ENCODE measurements around the gene P2RX5.

P2RX5 gene

GRCh38 chr17:3656353-3656752, 39.6 kb downstream of the P2RX5 start:
- DNase-seq = no peak

GRCh38 chr17:3655766-3656165, 40.2 kb downstream of the P2RX5 start:
- DNase-seq = no peak

GRCh38 chr17:3647769-3648555, 48.0 kb downstream of the P2RX5 start:
- no peak for DNase-seq

- no peak for DNase-seq
Measured at GRCh38 chr17:3647251-3647650, 48.7 kb downstream of the P2RX5 start.

GRCh38 chr17:3645310-3645709, 50.6 kb downstream of the P2RX5 start:
- no peak for DNase-seq

GRCh38 chr17:3643889-3644349, 52.0 kb downstream of the P2RX5 start:
- no peak for DNase-seq

DNA sequence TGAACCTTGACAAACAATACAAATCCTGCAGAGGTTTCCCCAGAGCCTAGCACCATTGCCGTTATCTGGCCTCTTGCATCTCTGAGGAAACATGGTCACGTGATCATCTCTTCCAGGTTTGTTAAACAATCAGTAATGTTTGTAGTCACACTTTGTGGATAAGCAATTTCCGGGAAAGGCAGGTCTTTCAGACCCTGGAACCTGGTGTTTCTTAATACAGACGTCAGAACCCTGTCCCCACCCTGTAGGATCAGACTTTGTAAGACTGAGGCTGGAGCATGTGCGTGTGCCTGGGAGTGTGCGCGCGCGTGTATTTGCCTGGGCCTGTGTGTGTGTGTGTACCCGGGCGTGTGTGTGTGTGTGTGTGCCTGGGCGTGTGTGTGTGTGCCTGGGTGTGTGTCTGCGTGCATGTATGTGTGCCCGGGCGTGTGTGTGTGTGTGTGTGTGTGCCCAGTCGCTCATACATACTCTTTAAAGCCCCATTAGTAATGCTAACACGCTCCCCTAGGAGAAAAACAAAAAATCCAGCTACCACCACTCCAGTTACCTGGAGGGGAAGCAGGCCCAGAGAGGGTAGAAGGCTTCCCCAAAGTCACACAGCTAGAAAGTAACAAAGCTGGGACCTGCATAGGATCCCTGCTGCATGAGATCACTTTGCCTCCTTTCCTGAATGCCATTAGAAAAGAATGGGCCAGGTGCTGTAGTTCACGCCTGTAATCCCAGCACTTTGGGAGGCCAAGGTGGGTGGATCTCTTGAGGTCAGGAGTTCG, 54.1 kb downstream of the P2RX5 start:
- DNase-seq = no peak

DNA sequence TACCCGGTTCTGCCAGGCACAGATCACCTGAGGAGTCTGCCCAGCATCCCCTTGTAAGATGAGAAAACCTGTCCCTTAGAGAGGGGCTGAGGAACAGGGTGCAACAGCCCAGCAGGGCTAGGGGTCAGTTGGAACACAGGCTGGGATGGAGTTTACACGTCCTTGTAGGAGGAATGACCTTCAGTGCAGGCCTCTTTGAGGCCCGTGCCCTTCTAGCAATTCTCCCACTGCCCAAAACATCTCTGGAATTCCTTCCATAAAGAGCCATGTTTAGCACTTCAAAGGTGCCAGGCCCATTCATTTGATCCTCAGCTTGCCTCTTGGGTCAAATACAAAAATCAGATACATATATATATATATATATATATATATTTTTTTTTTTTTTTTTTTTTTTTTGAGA, 54.9 kb downstream of the P2RX5 start:
- no peak for DNase-seq

- DNase-seq = no peak
Measured at GRCh38 chr17:3639981-3640596, 55.9 kb downstream of the P2RX5 start.

DNA sequence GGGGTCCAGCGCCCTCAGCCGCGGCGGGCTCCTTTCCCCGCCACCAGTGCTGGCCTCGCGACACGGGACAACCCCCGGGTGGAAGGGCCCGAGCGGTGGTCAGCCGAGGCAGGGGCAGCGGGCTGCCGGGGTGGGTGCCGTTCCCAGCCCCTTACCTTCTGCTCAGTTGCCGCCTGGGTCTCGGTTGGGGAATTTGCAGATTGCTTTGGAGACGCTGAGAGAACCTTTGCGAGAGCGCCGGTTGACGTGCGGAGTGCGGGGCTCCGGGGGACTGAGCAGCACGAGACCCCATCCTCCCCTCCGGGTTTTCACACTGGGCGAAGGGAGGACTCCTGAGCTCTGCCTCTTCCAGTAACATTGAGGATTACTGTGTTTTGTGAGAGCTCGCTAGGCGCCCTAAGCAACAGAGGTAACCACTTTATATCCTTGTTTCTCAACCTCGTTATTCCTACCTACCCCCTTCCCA, 59.0 kb downstream of the P2RX5 start:
- no peak for DNase-seq

DNA sequence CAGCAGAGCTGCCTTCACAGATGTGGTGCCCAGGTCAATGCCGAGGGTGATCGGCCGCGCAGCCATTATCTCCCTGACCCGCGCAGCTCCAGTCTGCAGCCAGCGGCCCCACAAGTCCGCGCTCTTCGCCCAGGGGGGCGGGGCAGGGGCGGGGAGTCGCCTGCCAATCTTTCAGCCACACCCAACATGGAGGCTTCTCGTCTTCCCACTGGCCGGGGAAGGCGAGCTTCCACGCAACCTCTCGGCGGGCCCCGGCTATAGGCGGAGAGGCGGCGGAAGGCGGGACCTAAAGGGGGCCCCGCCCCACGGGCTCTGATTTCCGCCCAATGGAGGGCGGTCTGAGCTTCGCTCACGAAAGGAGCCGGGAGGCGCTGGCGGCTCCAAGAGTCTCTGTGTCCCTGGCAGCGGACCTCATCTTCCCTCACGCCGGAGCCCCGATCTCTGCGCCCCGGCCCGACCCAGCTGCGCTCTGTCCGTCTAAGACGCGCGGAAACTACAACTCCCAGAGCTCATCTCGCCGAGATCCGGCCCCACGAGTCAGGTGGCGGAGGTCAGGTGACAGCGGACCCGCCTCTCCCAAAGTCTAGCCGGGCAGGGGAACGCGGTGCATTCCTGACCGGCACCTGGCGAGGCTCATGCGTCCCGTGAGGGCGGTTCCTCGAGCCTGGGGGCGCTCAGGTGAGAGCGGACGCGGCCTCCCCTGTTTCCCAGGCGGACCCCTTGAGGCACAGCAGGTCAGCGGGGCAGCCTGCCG, 59.6 kb downstream of the P2RX5 start, which contains the start of the genes CTNS and SHPK:
Gene CTNS (plus strand): TSS at position 607 of the 754 bp plus-strand sequence. CDS start 3,447 bp downstream, outside the sequence.
Gene SHPK (minus strand): TSS at position 97 of the 754 bp plus-strand sequence. CDS start 31 bp downstream, at position 66.
- DNase-seq = peak; percentile 29

DNA sequence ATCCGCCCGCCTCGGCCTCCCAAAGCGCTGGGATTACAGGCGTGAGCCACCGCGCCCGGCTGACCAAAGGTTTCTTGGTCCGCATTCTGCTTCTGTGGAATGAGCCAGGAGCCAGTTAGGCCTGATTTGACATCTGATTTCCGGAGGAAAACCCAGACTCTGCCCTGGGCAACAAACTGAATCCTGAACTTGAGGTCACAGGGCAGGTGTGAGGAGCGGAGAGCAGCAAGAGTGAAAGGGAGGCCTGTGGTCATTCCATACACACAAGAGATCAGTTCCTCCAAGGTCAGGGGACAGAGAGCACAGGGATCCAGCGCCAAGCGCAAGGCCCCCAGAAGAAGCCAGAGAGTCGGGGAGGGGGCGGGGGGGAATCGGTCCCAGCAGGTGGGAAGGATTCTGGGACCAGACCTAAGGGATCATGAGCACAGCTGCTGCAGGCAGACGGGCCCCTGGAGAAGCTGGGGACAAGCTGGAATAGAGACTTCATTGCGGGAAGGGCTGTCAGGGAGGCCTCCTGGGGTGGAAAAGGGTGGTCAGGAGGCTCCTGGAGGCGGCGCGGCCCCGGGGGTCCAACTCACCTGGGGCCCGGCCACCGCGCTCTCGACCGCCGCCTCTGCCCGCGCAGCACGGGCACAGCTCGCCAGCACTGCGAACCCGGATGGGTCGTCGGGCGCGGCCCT, 60.3 kb downstream of the P2RX5 start:
- no peak for DNase-seq

DNA sequence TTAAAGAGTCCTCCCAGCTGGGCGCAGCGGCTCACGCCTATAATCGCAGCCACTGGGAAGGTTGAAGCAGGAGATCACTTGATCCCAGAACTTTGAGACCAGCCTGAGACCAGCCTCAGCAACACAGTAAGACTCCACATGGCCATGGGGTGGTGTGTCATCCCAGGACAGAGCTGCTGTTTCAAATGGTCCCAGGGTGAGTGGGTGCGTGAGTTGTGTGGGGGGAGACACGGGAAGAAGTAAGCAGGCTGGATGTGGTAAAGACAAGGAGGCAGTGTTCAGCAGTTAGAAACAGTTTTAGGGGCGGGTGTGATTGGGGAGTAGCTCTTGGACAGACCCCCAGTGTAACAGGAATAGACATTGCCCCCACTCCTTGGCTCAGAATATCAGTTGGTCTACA, 63.7 kb downstream of the P2RX5 start:
- DNase-seq = no peak

DNA sequence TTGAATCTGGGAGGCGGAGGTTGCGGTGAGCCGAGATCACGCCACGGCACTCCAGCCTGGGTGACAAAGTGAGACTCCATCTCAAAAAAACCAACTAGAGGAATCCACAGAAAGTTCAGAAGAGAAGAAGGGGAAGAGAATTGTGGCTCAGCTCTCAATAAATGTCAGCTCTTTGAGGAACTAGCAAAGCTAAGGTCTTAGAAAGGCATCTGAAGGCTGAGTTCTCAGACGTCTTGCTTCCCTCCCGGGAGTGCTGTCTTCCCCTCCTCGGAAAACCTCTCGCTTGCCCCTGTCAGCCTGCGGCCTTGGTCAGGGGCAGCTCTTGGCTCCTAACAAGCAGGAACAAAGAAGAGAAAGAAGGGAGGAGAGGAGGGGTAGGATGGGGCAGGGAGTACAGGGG, 65.2 kb downstream of the P2RX5 start:
- no peak for DNase-seq

DNA sequence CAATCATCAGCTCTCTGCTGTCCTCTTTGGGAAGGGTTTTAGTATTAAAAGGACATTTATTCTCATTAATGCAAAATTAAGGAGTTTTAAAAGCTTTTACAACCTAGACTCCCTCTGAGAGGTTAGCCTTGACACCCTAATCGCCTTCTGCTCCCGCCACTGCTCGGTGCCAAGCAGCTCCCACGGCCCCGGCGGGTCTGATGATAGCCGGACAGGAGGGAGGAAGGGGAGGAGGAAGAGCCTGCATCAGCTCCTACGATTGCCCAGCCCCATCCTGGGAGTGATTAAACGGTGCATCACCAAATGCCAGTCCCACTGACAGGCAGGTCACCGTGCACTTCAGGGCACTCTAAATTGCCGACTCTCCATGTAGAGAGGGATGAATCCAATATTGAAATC, 68.2 kb downstream of the P2RX5 start:
- DNase-seq = no peak

GRCh38 chr17:3626831-3627768, 68.9 kb downstream of the P2RX5 start:
- no peak for DNase-seq

All from NCI-H524 treated with DMSO at 0.1 percent for 48 hours (cell line).